ENCODE measurements around the gene SH3BGR.
"Not testable (repeated sequence)": the region's sequence is repeated elsewhere in the genome, so short reads cannot be mapped to it uniquely, and the experiment has no call there.

Gene SH3BGR

DNA sequence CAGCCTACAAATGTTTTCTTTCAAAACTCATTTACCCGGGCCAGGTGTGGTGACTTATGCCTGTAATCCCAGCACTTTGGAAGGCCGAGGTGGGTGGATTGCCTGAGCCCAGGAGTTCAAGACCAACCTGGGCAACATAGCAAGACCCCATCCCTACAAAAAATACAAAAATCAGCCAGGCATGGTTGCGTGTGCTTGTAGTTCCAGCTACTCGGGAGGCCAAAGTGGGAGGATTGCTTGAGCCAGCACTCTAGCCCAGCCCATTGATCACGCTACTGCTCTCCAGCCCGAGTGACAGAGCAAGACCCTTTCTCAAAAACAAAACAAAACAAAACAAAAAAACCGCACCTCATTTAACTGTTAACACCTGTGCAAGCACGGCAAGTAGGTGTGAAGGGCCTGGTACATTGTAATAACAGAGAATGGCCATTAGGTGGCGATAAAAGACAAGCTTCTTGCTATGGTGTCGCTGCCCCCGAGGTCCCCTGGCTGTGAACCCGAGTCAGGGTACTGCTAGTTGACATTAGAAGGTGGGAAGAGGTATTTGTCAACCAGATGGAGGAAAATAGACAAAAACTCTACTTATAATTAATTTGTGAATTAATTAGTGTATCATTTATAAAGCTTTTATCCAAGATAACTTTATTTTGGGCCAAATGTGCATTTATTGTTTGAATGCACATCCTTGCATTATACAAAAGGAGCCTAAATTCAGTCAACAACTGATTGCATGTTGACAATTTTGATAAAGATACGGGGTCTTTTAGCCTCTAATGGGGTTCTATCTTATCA is 66.5 kb downstream of the SH3BGR start:
- FAIRE-seq, result peak; percentile 44

- FAIRE-seq, result no peak
Measured at GRCh38 chr21:39518847-39519210, 67.1 kb downstream of the SH3BGR start.

DNA sequence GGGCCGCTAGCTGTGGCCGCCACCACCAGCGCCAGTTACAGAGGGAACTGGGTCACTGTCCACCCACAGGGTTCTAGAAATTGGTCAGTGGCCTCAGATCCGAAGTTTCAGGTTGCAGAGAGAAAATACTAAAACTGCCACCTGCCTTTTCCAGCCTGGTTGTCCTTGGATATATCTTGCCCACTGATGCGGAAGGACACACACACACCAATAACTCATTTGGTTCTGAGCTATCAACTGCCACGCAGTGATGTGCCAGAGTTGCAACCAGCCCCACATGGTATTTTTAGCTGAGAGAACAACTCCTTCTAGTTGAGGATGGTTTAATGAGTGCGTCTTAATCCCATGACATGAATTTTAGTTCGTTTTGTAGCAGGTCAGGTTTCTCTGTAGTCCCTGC is 68.1 kb downstream of the SH3BGR start:
- FAIRE-seq, result no peak

- no peak for FAIRE-seq
Measured at GRCh38 chr21:39523399-39523798, 71.6 kb downstream of the SH3BGR start.

GRCh38 chr21:39523915-39524314 is 72.1 kb downstream of the SH3BGR start:
- FAIRE-seq, result no peak

GRCh38 chr21:39525129-39525528 is 73.4 kb downstream of the SH3BGR start:
- no peak for FAIRE-seq

DNA sequence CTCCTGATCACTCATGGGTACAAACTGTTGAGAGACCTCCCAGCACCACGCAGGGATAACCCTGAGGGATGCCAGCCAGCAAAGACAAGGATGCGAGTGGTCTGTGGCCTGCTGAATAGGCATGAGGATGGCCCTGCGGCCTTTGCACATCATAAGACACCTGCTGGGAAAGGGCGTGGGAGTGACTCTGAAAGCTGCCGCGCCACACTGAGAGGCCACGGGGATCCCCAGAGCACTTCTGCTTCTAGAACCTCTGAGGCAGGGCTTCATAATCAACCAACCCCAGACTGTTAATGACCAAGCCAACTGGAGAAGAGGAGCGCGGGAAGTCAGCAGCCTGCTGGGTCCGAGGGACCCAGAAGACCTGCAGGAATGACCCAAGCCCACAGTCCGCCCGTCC is 73.8 kb downstream of the SH3BGR start:
- FAIRE-seq, result no peak

- no peak for FAIRE-seq
Measured at GRCh38 chr21:39527067-39527595, 75.4 kb downstream of the SH3BGR start.

- no peak for FAIRE-seq
Measured at GRCh38 chr21:39527664-39528381, 76.1 kb downstream of the SH3BGR start.

DNA sequence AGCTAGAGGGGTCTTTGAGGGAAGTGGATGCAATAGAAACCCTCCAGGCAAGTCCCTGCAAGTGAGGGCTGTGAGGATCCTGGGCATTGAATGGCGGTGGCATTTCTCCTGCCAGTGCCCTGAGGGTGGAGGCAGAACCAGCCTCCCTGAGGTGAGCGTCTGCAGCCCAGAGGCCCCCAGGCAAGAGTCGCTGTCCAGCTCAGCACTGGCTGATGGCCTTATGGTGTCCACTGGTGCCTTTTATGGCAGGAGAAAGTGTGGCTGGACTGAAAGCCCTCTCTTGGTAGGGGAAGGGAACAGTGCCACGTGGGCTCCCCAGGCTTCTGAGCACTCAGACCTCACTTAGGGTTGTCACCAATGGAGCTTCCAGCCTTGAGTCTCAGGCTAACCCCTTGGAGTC is 77.3 kb downstream of the SH3BGR start:
- no peak for FAIRE-seq

GRCh38 chr21:39531064-39531463 is 79.3 kb downstream of the SH3BGR start:
- no peak for FAIRE-seq

GRCh38 chr21:39531840-39532239 is 80.1 kb downstream of the SH3BGR start:
- FAIRE-seq, result no peak

DNA sequence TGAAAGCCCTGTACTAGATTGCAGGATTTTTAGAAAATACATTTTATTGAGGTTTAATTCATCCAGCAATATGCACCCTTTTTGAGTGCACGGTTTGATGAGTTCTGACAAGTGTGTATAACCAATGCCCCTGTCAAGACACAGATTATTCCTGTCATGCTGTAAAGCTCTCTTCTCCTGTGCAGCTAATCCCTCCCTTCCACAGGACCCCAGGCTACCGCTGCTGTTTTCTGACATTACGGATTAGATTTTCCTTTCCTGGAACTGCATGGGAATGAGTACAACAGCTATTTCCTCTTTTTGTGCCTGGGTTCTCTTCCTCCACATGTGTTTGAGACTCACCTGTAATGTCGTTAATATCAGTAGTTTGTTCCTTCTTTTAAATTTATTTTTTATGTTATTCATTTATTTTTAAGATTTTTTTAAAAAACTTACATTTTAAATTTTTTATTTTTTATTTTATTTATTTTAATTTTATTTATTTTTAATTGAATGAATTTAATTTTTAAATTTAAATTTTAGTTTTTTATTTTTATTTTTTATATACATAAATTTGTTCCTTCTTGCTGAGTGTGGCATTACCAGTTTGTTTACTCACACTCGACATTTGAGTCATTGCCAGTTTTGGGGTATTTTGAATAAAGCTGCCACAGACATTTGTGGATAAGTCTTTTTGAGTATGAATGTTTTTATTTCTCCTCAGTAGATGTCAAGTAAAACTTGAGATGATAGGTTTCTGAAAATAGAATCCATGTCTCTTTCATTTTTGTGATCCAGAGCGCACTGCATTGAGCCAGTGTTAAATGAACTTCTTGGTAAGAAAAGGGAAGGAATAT is 82.0 kb downstream of the SH3BGR start:
- FAIRE-seq, result peak; percentile 97

GRCh38 chr21:39535646-39536437 is 84.1 kb downstream of the SH3BGR start:
- no peak for FAIRE-seq

GRCh38 chr21:39536835-39537234 is 85.1 kb downstream of the SH3BGR start:
- FAIRE-seq, result no peak

DNA sequence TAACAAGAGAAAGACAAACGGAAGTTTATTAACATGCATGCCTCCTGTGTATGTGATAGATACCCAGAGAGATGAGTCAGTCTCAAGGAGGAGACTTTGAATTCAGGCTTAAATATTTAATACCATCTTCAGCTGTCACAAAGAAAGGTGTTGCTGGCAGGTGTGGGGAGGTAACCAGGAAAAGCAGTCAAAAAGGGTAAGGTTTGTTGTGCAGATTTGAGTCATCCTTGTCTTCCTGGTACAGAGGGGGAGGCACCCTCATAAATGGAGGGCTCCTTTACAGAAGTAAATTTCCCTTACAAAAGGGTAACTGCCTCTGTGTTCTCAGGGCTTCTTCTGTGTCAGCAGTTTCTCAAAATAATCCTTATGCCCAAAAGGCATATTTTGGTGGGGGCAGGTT is 85.8 kb downstream of the SH3BGR start:
- no peak for FAIRE-seq

- FAIRE-seq, result no peak
Measured at GRCh38 chr21:39538453-39539042, 86.8 kb downstream of the SH3BGR start.

GRCh38 chr21:39540367-39540766 is 88.6 kb downstream of the SH3BGR start:
- FAIRE-seq, result not testable (repeated sequence)

- FAIRE-seq, result no peak
Measured at GRCh38 chr21:39542736-39543135, 91.0 kb downstream of the SH3BGR start.

GRCh38 chr21:39546522-39546921 is 94.8 kb downstream of the SH3BGR start:
- FAIRE-seq, result no peak

- FAIRE-seq, result no peak
Measured at GRCh38 chr21:39552856-39553255, 101.1 kb downstream of the SH3BGR start.

GRCh38 chr21:39553331-39553730 is 101.6 kb downstream of the SH3BGR start:
- no peak for FAIRE-seq
